LHCN-M2 (cell line): ENCODE results near the gene MALT1. TPM values are rescaled to one million over a fixed set of nuclear protein-coding genes. Genes with fewer than 3 reads are reported as not detected.

ENCODE experiments used
- DNase-seq: peaks from one replicate; pipeline ENCODE4 v3.0.0-alpha.2; 2012; ENCODE audit warnings: low read depth
- total RNA-seq: library from RNA; depleted of rRNA; stranded (reverse); fragments of >200 nt; gene quantifications from 2 replicates; pipeline ENCODE4 v1.2.3, GENCODE V29; 2014

Gene MALT1
- total RNA-seq, 1 experiment from 2014 or later: 20.5 TPM

GRCh38 chr18:58653814-58654509, 17.3 kb upstream of the MALT1 start:
- no peak for DNase-seq

GRCh38 chr18:58654896-58655614, 16.2 kb upstream of the MALT1 start:
- DNase-seq: no peak

- DNase-seq: no peak
Measured at GRCh38 chr18:58657081-58657480, 14.2 kb upstream of the MALT1 start.

GRCh38 chr18:58657494-58657893, 13.8 kb upstream of the MALT1 start:
- no peak for DNase-seq

DNA sequence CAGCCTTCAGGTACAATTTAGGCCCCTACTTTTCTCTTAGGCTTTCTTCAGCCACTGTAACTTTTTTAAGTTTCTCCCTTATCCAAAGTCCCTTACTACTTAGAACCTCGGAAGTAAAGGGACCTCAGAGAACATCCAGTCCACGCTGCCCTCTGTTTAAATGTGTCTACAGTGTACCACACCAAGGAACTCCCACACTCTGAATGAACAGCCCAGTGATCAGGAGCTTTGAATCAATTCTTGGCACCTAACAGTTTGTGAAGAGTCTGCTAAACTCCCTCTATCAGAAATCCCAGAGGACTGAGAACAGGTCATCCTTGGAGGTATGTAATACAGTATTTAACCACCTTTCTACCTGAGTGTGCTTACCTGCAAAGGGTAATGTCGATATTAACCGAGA, 11.6 kb upstream of the MALT1 start:
- DNase-seq: no peak

- DNase-seq: no peak
Measured at GRCh38 chr18:58660915-58661314, 10.3 kb upstream of the MALT1 start.

DNA sequence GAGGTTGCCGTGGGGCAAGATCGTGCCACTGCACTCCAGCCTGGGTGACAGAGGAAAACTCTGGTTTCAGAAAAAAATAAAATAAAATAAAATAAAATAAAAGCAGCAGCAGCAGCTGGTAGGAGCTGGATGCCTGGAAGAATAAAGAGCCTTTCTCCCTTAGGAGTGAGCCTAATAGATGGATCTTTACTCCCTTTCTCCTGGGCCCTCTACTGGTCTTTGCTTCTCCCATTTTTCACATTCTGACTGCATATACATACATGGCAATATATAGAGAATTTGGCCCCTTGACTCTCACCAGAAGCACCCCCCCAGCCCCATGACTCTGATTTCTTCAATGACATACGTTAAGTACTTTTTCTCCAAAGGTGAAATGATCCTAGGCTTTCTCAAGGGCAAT, 9.8 kb upstream of the MALT1 start:
- peak; percentile 33 for DNase-seq

- DNase-seq: no peak
Measured at GRCh38 chr18:58662118-58662517, 9.1 kb upstream of the MALT1 start.

GRCh38 chr18:58666176-58666575, 5.1 kb upstream of the MALT1 start:
- DNase-seq: no peak

GRCh38 chr18:58668211-58668610, 3.1 kb upstream of the MALT1 start:
- DNase-seq: no peak

- no peak for DNase-seq
Measured at GRCh38 chr18:58668897-58669296, 2.4 kb upstream of the MALT1 start.

- no peak for DNase-seq
Measured at GRCh38 chr18:58669731-58670378, 1.4 kb upstream of the MALT1 start.

- DNase-seq: no peak
Measured at GRCh38 chr18:58670404-58671110, 708 bp upstream of the MALT1 start.

DNA sequence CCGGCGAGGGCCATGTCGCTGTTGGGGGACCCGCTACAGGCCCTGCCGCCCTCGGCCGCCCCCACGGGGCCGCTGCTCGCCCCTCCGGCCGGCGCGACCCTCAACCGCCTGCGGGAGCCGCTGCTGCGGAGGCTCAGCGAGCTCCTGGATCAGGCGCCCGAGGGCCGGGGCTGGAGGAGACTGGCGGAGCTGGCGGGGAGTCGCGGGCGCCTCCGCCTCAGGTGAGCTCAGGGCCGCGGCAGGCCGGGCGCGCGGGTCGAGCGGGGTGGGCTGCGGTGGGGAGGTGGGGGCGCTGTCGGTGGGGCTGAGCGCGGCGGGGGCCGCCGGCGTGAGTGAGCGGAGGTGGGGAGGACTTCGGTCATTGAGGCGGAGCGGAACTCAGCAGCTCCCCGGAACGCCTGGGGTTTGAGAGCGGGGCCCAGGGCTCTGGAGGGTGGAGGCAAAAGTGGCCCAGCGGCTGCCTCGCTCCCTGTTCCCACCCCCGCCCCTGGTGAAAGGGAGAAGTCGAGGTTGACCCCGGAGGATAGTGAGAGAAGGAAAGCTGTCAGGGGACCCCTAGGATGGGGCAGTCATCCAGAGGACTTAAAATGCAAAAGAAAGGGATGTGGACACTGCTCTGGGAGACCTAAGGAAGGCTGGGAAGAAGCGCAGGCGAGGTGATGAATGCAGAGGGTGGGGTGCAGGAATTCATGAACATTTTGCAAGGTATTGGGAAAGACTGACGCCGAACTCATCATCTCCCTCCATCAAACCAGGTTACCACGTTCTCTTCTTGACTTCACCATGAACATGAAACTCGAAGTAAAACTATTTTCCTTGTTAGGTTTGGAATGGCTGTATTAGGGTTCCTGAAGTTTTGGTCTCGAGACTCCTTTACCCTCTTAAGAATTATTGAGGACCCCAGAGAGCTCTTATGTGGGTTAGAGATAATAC, 633 bp downstream of the MALT1 start:
- DNase-seq: peak; percentile 29

DNA sequence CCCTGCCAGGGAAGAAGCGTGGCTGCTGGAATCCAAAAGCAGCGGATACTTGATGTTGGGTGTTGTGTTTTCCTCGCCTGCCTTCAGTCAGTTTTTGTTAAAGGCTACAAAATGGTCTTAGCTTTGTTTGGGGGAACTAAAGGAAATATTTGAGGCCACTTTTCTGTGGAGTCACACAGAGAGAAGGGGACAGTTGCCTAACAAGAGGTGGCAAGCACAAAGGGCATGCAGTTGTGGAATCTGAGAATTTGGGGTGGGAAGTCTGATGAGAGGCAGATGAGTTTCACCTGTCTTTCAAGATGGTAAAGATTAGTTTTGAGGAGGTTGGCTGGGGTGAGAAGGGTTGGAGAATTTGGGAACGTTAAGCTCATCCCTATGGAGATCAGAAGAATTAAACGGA, 2.9 kb downstream of the MALT1 start:
- no peak for DNase-seq

- DNase-seq: peak; percentile 37
Measured at GRCh38 chr18:58674863-58675472, 3.7 kb downstream of the MALT1 start.

DNA sequence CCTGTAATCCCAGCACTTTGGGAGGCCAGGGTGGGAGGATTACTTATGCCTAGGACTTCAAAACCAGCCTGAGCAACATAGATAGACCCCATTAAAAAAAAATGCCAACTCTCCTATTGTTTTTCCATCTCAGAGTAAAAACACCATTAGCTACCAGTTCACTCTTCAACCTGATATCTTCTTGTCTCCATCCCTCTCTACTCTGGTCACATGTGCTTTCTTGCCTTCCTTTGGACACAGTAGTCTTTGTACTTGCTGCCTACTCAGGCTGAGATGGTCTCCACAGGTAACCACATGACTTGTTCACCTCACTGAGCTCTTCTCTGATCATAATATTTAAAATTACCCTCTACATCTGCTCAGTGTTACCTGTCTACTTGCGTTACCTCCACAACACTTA, 5.0 kb downstream of the MALT1 start:
- DNase-seq: no peak

DNA sequence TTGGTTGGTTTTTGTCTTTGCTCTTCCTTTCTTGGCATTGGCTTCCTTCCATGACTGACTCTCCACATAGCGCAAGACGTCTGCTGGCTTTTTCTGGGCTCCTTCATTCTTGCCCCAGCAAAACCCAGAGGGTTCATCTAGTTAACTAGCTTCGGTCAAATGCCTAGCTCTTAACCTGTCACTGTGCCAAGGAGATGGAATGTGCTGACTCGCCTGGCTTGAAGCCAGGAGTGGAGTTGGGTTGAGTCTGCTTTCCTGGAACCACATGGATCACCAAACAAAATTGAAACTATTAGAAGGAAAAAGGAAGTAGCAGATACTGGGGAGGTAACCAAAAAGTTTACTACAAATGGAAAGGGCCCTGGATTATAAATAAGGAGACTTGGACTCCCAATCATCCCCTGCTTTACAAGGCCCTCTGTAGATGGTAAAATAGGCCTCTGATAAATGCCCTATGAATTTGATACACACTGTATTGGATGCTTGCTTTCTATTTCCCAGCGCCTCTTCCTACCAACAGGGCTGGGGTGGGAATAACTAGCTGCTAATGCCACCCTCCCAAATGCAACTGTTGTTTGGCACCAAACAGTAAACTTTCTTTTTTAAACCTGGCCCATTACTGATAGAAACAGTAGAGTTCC, 11.3 kb downstream of the MALT1 start:
- DNase-seq: peak; percentile 77

GRCh38 chr18:58687871-58688308, 16.6 kb downstream of the MALT1 start:
- no peak for DNase-seq

GRCh38 chr18:58690259-58690658, 19.0 kb downstream of the MALT1 start:
- no peak for DNase-seq
